Measurements from ENCODE around the gene ZCWPW2.

DNA sequence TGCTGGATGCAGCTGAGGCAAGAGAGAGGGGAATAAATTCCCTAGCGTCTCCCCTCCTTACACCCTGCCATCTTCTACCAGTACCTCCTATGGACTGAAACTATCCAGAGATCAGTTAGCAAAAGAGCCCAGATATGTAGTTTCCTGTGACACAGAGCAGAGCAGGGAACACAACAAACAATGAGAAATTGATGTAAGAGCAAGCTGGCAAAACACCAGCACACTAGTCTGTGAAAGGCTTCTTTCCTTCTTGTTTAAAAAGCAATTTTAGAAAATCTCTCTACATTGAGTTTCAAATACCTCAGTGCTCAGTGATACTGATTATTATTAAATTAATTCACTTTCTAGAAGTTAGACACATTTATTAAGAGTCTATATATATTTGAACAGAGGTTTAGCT is 215.7 kb downstream of the ZCWPW2 start:
- TF ChIP-seq, protein P1, sequence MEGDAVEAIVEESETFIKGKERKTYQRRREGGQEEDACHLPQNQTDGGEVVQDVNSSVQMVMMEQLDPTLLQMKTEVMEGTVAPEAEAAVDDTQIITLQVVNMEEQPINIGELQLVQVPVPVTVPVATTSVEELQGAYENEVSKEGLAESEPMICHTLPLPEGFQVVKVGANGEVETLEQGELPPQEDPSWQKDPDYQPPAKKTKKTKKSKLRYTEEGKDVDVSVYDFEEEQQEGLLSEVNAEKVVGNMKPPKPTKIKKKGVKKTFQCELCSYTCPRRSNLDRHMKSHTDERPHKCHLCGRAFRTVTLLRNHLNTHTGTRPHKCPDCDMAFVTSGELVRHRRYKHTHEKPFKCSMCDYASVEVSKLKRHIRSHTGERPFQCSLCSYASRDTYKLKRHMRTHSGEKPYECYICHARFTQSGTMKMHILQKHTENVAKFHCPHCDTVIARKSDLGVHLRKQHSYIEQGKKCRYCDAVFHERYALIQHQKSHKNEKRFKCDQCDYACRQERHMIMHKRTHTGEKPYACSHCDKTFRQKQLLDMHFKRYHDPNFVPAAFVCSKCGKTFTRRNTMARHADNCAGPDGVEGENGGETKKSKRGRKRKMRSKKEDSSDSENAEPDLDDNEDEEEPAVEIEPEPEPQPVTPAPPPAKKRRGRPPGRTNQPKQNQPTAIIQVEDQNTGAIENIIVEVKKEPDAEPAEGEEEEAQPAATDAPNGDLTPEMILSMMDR (conservative IDR thresholded peaks at IDR 0.05; ENCODE audit: low read depth, low read length), result no peak
- TF ChIP-seq POLR2A (IDR thresholded peaks at IDR 0.05; ENCODE audit: low read depth, low read length), result no peak
- TF ChIP-seq MAZ (IDR thresholded peaks at IDR 0.05; ENCODE audit: borderline replicate concordance, low read depth, low read length), result no peak

Measured in IMR-90 (cell line).